ENCODE results near the gene FRYL. TPM values are rescaled to one million over a fixed set of nuclear protein-coding genes. Genes with fewer than 3 reads are reported as not detected.

FRYL gene
- total and polyA plus RNA-seq, 2 of the 8 experiments (the other 6 are each of a cell fraction or from before 2014, with no cell fraction given) = 8.0 to 36.5 TPM

- TF ChIP-seq SIN3A (conservative IDR thresholded peaks at IDR 0.05 in 1 of 2, IDR thresholded peaks at IDR 0.05 in 1 of 2; ENCODE audit: low read depth in 1 of 2, low read length in 2 of 2) (no peak), RAD21 (IDR thresholded peaks at IDR 0.05 in 1 of 2, conservative IDR thresholded peaks at IDR 0.05 in 1 of 2; ENCODE audit: low read depth in 2 of 2, low read length in 2 of 2) (no peak), TBP (IDR thresholded peaks at IDR 0.05; ENCODE audit: low read depth, low read length) (no peak), SP2 (IDR thresholded peaks at IDR 0.05; ENCODE audit: low read length) (no peak)
These were observed 75.8 kb downstream of the FRYL start (continued) for GRCh38 chr4:48704091-48704802.

Measured in H1 (cell line).